Right hindlimb (tissue), 1 donor: Measurements from ENCODE around the gene VOPP1.

Experiments used
- DNase-seq: peaks from one replicate; pipeline ENCODE4 v3.0.0-alpha.2; 2018

VOPP1 gene

GRCh38 chr7:55576753-55577152, 4.5 kb upstream of the VOPP1 start:
- DNase-seq, result no peak

DNA sequence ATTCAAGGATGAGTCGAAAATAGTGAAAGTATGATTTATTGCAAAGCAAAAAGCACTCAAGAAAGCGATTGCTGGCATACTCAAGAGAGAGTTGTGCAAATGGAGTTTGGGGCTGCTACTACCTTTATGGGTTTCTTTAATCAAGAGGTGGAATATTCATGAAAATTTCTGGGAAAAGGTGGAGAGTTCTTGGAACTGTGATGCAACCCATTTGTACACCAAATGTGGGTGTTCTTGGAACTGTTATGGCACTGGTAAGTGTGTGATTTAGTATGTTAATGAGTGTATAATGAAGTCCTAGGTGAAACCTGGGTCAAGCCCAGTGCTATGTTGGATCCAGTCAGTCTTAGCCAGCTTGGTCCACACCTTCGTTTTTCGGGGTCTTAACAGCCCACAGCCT, 3.4 kb upstream of the VOPP1 start:
- DNase-seq, result no peak

DNA sequence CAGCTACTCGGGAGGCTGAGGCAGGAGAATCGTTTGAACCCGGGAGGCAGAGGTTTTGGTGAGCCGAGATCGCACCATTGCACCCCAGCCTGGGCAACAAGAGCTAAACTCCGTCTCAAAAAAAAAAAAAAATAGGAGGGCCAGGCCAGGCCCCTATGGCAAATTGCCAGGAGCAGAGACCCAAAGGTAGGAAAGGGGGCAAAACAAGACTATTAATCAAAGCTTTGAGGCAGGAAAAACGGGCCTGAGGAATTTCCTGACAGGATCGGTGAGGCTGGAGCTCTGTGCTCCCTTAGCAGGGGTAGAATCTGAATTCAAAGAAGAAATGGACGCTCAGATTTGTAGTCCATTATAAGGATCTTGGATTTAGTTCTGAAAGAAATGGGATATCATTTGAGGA, 2.8 kb upstream of the VOPP1 start:
- no peak for DNase-seq

- DNase-seq, result no peak
Observed at GRCh38 chr7:55574051-55574717, 1.9 kb upstream of the VOPP1 start.

- DNase-seq, result no peak
Observed at GRCh38 chr7:55573234-55573900, 1.1 kb upstream of the VOPP1 start.

DNA sequence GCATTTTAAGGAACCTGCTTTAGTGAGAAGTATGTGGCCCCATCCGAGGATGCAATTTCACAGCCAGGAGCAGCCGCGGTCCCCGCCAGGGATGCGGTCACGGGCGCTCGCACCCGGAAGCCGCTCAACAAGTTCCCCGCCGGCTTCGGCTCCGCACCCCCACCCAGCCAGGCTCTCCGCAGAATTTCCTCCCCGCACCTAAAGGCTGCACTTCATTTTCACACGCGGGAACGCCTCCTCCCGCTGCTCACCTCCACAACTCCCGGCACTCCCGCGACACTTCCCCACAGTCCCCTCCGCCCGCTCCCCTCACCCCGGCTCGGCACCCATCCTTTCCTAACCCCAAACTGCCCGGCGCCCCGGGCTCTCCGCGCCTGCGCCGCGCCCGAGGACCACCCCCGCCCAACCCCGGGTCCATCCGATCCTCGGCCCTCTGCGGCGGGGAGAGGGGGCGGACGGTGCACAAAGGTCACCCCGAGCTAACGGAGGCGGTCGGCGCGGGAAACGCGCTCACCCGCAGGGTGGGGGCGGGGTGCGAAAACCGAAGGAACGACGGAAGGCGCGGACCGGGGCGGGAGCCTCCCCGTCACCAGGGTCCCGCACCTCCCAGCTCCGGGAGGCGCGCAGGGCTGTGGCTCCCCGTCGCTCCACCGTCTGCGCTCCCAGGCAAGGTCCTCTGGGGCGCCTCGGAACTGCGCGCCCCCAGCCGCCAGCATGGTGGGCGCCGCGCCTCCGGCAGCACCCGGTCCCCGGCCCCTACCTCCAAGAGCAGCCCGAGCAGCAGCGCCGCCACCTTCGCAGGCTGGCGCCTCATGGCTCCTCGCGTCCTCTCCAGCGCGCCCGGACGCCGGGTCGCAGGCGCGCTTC, 558 bp downstream of the VOPP1 start:
- peak; percentile 70 for DNase-seq

DNA sequence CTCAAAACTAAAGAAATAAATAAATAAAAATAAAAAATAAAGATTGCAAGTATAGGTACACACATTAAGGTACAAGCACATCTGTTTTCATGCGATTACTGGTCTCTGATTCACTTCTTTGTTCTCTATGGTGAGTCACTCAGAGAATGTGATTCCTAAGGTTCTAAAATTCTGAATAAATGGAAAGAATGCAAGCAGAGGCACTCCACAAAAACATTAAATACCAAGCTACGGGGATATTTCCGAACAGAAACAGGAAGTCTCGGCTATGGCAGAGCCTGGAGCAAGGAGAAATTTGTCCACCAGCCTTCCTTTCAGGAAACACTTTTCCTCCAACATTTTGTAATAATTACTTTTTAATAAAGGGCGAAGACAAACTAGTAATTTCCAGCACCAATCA, 1.4 kb downstream of the VOPP1 start:
- no peak for DNase-seq

- DNase-seq, result no peak
Observed at GRCh38 chr7:55570218-55570873, 2.0 kb downstream of the VOPP1 start.

DNA sequence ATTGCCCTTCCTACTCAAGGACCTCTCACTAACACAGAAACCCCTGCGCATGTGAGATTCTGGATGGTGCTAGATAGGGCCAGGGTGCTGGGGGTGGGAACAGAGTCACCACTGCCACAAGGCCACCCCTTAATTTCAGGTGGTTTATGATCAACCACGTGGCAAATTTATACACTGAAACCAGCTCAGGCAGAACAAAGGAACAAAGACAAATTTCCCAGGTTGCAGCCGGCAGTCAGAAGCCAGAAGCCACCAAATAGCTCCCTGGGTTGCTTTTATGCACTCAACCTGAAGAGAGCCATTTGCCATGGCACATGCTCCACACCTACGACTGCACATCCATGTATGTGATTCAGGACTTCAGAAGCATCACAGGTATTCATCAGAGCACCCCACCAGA, 2.5 kb downstream of the VOPP1 start:
- no peak for DNase-seq

GRCh38 chr7:55569269-55569663, 3.0 kb downstream of the VOPP1 start:
- DNase-seq, result no peak

DNA sequence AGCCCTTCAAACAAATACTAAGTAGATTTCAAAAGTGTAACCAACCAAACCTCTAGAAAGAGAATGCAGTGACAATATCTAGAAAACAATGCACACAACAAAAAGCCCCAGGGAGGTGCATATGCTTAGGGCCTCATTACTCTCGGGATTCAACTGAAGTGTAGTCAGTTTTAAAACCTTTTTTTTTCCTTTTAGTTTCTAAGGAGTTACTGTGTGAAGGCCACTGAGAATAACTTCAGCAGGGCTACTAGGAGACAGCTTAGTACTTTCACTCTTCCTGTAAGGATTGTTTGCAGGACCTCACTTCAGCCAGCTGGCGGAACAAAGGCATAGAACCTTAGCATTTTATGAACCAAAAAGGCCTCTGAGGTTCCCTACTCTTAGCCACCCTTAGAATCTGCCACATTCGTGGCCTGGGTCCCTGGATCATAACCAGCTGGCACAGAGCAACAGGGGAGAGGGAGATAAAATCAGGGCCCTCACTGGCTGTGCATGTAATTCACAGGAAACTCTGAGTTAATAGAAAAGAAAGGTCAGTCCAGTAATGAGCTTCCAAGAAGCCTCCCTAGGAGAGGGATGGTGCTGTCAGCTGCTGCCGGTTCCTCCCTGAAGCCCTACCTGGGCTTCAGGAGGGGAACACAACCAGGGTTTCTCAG, 3.6 kb downstream of the VOPP1 start:
- DNase-seq, result no peak

DNA sequence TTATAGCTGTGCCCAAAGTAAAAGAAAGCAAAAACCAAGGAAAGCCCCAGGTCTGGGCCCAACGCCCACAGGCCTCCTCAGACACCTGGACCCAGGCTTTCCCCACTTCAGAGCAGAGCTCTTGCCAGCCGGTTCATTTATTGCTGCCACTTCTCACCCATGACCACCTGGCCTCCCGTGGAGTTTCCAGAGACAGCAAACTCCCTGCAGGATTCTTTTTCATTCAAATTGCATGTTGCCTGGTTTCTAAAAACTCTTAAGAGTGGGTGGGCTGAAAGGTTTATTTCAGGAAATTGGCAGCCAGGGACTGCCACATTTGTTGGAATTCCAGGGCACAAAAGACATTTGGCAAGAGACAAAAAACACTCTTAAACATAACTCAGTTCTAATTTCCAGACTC, 4.7 kb downstream of the VOPP1 start:
- DNase-seq, result no peak

DNA sequence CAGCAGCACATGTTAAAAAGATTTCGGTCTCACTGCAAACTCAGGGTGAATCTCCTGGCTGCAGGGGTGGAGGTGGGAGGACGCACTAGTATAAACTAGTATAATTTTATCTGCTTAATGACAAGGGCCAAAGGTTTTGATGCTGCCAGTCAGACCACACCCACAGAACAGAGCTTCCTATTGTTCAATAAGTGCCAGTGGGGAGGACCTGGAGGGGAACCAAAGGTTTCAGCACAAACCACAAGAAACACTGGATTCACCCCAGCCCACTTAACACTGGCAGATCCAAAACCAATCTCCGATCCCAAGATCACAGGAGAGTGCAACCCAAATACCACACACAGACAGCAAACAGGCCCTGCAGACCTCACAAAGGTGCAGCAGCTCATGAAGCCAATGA, 6.6 kb downstream of the VOPP1 start:
- DNase-seq, result no peak

DNA sequence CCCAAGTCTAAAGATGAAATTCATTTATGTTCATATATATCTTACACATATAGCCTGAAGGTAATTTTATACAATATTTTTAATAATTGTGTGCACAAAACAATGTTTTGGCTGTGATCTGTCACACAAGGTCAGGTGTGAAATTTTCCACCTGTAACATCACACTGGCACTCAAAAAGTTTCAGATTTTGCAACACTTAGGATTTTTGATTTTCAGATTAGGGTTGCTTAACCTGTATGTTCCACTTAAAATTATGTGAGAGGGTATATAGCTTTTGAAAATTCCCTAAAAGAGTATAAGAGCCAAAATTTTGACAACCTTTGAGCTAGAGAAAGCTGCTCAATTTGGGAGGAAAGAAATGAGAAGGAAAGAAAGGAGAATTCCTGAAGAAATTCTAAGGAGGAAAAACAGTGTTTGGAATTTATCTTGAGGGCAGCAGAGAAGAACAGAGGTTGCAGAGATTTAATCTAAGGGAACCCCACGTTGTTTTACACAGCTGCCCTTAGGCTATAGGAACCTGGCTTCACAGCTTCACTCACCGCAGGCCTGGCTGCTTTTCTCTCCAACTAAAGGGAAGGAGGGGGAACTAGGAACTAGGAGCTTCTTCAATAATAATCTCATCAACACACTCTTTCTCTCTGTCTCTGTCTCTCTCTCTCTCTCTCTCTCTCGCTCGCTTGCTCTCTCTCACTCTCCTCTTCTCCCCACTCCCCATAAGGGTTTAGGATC, 8.5 kb downstream of the VOPP1 start:
- DNase-seq, result no peak

- no peak for DNase-seq
Observed at GRCh38 chr7:55561690-55562089, 10.6 kb downstream of the VOPP1 start.

DNA sequence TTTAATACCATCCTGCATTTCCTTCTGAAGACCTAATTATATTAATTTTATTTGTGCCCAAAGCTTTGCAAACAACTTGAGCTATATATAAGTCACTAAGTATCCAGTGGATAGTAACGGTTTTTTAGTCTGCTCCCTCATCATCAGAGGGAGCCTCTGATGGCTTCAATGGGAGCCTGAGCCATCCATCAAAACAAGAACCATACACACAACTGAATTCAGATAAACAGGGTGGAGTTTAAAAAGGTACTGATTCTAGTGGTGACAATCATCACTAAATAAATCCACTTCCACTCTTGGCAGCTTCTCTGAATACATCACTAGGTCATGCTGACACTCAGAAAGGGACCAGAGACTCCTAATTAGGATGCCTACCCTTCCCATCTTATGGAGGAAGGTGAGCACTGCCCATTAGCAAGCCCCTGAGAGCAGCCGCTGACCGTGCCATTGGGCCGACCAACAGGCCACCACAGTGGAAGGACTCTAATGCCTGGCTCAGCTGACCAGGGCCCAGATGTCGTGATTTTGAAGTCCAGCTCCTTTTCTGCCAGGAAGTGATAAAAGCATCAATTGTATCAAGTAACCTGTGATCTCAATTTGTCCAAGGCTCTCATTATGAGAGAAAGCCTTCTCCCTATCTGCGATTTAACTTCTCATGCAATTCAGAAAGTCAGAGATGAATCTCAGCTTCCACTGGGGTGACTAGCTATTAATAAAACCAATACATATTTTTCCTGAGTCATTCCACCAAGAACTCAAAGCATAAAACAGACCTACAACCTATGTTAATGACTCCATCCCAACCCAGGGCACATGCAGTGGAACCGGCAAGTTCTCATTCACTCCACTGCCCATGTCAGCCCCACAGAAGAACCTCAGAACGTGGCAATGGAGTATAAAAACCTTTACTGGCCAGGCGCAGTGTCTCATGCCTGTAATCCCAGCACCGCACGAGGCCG, 13.1 kb downstream of the VOPP1 start:
- no peak for DNase-seq

DNA sequence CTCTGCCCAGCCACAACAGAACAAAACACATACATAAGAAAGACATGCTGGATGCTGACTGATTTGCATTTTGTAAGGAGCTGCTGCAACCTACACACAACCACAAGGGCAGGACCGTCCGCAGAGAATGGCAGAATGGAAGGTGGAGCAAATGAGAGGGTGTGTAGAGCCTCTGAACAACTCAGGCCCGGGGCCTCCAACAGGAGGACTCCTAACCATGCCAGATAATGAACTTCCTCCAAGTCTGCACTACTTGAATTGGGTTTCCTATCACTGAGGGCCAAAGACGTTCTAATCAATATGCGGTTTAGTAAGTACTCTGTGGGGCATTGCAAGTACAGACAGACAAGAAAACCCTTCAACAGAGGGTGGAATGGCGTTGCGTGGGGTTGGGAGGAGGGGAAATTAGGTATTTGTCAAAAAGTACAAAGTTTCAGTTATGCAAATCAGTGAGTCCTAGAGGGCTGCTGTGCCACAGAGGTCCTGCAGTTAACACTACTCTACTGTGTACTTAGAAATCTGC, 14.6 kb downstream of the VOPP1 start:
- no peak for DNase-seq

DNA sequence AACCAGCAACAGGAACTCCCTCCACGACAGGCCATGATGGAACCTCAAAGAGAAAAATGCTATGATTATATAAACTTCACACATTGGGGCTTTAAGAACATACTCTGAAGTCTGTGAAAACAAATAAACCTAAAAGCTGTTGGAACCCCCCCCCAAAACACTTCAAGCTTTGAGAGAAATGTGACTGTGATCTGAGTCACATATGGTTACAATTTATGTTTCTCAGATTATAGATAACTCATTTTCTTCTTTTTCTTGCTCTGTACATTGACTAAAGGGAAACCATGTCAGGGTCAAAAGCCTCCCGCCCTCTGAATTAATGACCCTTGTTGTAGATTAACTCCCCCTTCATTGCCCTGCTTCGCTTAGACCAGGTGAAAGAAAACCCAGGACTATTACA, 15.8 kb downstream of the VOPP1 start:
- DNase-seq, result no peak

DNA sequence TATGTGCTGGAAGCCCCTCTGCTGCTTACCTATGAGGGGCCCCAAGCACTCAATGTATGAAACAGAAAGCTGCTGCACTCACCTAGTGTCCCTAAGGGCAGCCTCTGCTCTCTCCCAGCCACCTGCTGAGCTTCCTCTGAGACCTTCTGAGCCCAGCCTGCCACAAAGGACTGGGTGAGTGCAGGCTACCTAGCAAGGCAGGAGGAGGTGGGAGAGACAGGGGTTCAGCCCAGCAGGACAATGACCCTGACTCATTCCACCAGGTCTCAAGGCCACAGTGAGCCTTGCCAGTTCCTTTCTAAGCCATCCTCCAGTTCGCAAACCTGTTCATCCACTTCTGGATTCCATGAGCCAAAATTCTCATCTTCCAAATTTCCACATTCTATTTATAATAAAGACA, 16.3 kb downstream of the VOPP1 start:
- DNase-seq, result no peak

- DNase-seq, result no peak
Observed at GRCh38 chr7:55555160-55555559, 17.1 kb downstream of the VOPP1 start.

DNA sequence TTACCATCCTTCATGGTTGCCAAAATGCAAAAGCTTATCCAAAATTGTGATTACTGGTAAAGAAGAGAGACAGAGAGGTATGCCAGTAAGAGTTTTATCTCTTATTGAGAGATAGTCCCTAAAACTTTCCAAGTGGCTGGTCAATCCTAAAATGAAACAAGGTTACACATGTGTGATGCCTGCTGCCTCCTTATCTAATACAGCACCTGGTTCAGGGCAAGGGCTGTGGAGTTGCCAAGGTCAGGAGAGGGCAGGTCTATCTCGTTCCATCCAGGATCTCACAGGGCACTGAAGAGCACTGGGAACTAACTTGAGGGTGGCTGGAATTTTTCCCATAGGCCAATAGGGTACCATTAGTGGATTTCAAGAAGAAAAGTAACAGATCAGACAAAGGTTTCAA, 18.3 kb downstream of the VOPP1 start:
- no peak for DNase-seq
